ENCODE results near the gene CCDC126. TPM values are rescaled to one million over a fixed set of nuclear protein-coding genes. Genes with fewer than 3 reads are reported as not detected.

CCDC126 gene
- total and polyA plus RNA-seq, 10 of the 15 experiments (the other 5 are each of a cell fraction or from before 2014, with no cell fraction given), result 10.9 to 49.9 (median 24.1) TPM

GRCh38 chr7:23570592-23571200 lies 26.5 kb upstream of the CCDC126 start:
- Histone ChIP-seq H4K20me1 (ENCODE audit: control insufficient read depth, insufficient read depth) (no peaks in the 10 kb centered on the region), H3K4me1 (ENCODE audit: control insufficient read depth, insufficient read depth, low read length) (no peaks in the 10 kb centered on the region), H3K9me3 (replicated peaks; ENCODE audit: control insufficient read depth, insufficient read depth, low read length) (no peaks in the 10 kb centered on the region), H3K36me3 (ENCODE audit: control insufficient read depth in 2 of 2, insufficient read depth in 2 of 2, low read length in 1 of 2) (no peaks in the 10 kb centered on the region), H3K27ac (ENCODE audit: control insufficient read depth, insufficient read depth) (no peak overlapping the region), H3K4me2 (ENCODE audit: control insufficient read depth, insufficient read depth) (no peak overlapping the region), H3K27me3 (replicated peaks in 1 of 2; ENCODE audit: control insufficient read depth in 2 of 2, insufficient read depth in 2 of 2, low read length in 1 of 2) (no peaks in the 10 kb centered on the region), H3K79me2 (ENCODE audit: control insufficient read depth, insufficient read depth, low read length) (no peaks in the 10 kb centered on the region), H3K4me3 (no peak overlapping the region), H3K9ac (ENCODE audit: control insufficient read depth, insufficient read depth, low read length) (no peak overlapping the region), H2AFZ (ENCODE audit: control insufficient read depth, low read depth, low read length) (peak overlapping the region; percentile 96)
- FAIRE-seq (peak; percentile 97), ATAC-seq (peak; percentile 99), DNase-seq (ENCODE audit: low read depth, low spot score) (peak; percentile 60)
- SMC1A ChIA-PET (ENCODE audit: uncharacterized antibody, unreplicated experiment), result interaction anchor here (0.6 to 9.9 kb wide), 30 partner anchors 8 to 1095 kb away, joined by 3 to 170 read pairs (median 4); partner anchors contain the start of genes CCDC126 and STK31
- no TSS peak for BruUV-seq (replicated peaks)
- CTCF ChIA-PET, result interaction anchor here (0.6 to 12.8 kb wide), 32 partner anchors 9 to 1094 kb away, joined by 3 to 264 read pairs (median 4); partner anchors contain the start of gene STK31
- WGBS (ENCODE audit: insufficient coverage, insufficient replicate concordance, low lambda C conversion rate, missing lambda C conversion rate), result 28% methylated on average over 5 of the region's 5 CpGs
- in situ Hi-C loops (cut with MboI), result loop anchor here (5.0 to 25.0 kb wide), 3 partner anchors 137 to 817 kb away; no protein-coding TSS in a partner anchor
- POLR2A ChIA-PET, result interaction anchor here (0.6 kb wide), 1 partner anchor 100 kb away, joined by 3 read pairs; no protein-coding TSS in a partner anchor
- intact Hi-C loops (cut with micrococcal nuclease; ENCODE audit: unreplicated experiment), result loop anchor here (1.0 to 10.0 kb wide), 6 partner anchors 23 to 812 kb away; no protein-coding TSS in a partner anchor
- RAD21 ChIA-PET (ENCODE audit: unreplicated experiment), result interaction anchor here (0.6 to 8.1 kb wide), 21 partner anchors 14 to 811 kb away, joined by 3 to 129 read pairs (median 4); partner anchors contain the start of genes FAM221A and STK31
- TF ChIP-seq MTA2 (IDR thresholded peaks at IDR 0.05; ENCODE audit: low read depth) (no peak), ETV6 (conservative IDR thresholded peaks at IDR 0.05 in 1 of 2, IDR thresholded peaks at IDR 0.05 in 1 of 2; ENCODE audit: borderline replicate concordance in 1 of 2, low read depth in 1 of 2) (no peak), ZNF687 (IDR thresholded peaks at IDR 0.05) (no peak), E2F8 (IDR thresholded peaks at IDR 0.05; ENCODE audit: low read depth, partially characterized antibody) (no peak), RAD21 (IDR thresholded peaks at IDR 0.05; ENCODE audit: insufficient read depth, low read depth, low read length) (peak; percentile 100), POU2F2 (IDR thresholded peaks at IDR 0.05; ENCODE audit: borderline replicate concordance, low read depth, low read length) (0 out of 3 replicates have a peak, but pooled peaks have one; percentile 21), ATF7 (IDR thresholded peaks at IDR 0.05; ENCODE audit: low read depth) (no peak), POLR2AphosphoS5 (IDR thresholded peaks at IDR 0.05; ENCODE audit: low read length) (no peak), FOXK2 (IDR thresholded peaks at IDR 0.05) (no peak), SPI1 (IDR thresholded peaks at IDR 0.05; ENCODE audit: borderline replicate concordance, insufficient read depth, low read depth, low read length) (no peak), EED (IDR thresholded peaks at IDR 0.05; ENCODE audit: low read depth) (peak; percentile 34; the same call in 1 of the 2 replicates), HDAC6 (IDR thresholded peaks at IDR 0.05; ENCODE audit: unreplicated experiment) (no peak), YY1 (IDR thresholded peaks at IDR 0.05; ENCODE audit: low read depth, low read length) (peak; percentile 74), IRF4 (IDR thresholded peaks at IDR 0.05; ENCODE audit: low read depth, low read length) (0 out of 2 replicates have a peak, but pooled peaks have one; percentile 30), CREB1 (IDR thresholded peaks at IDR 0.05; ENCODE audit: low read depth) (no peak)
- TF ChIP-seq, protein P1, sequence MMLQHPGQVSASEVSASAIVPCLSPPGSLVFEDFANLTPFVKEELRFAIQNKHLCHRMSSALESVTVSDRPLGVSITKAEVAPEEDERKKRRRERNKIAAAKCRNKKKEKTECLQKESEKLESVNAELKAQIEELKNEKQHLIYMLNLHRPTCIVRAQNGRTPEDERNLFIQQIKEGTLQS (IDR thresholded peaks at IDR 0.05; ENCODE audit: borderline replicate concordance, extremely low read depth, low read depth, low read length), result no peak
